ENCODE results near the gene BBS10.
"Not testable (repeated sequence)": the region's sequence is repeated elsewhere in the genome, so short reads cannot be mapped to it uniquely, and the experiment has no call there.

BBS10 gene

GRCh38 chr12:76348079-76348901 lies at the start of gene BBS10:
BBS10 (minus strand) TSS chr12:76348415; CDS start chr12:76348358, 57 bp downstream.
- H3K9me3 ChIP-seq (ENCODE audit: low read length) = no peaks in the 10 kb centered on the region
- H3K27me3 ChIP-seq (ENCODE audit: insufficient read depth, low read length) = no peaks in the 10 kb centered on the region
- H3K36me3 ChIP-seq (ENCODE audit: insufficient read depth, low read length) = no peaks in the 10 kb centered on the region
- H3K4me3 ChIP-seq (ENCODE audit: low read length) = peak within 1 kb of the TSS; percentile 78
- H3K4me1 ChIP-seq (ENCODE audit: insufficient read depth, low read length) = peaks cover 17% of the 10 kb centered on the region
- peak within 1 kb of the TSS; percentile 81 for H2AFZ ChIP-seq (ENCODE audit: low read depth, low read length)

- Histone ChIP-seq H3K4me3 (ENCODE audit: low read length) (no peak overlapping the region), H3K4me1 (ENCODE audit: insufficient read depth, low read length) (no peaks in the 10 kb centered on the region), H3K27me3 (ENCODE audit: insufficient read depth, low read length) (no peaks in the 10 kb centered on the region), H3K9me3 (ENCODE audit: low read length) (no peaks in the 10 kb centered on the region), H2AFZ (ENCODE audit: low read depth, low read length) (no peak overlapping the region), H3K36me3 (ENCODE audit: insufficient read depth, low read length) (peaks cover 36% of the 10 kb centered on the region)
Observed at GRCh38 chr12:76391461-76391860, 43.2 kb upstream of the BBS10 start.

DNA sequence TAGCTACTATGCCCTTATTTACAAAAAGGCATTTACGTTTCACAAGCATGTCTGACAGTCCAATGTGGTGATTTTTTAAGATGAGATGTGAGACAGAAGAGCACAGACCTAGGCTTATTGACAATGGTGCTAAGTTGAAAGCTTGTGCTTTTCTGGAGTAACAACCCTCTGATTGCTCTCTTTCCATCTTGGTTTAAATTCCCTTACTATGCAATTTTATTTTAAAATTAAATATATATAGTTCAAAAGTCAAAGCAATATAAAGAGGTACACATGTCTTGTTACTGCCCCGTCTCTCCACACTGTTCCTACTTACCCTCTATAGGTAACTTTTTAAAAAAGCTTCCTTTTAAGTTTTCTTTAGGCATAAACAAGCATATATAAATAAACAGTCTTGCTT lies 39.4 kb upstream of the BBS10 start:
- Histone ChIP-seq H2AFZ (ENCODE audit: low read depth, low read length) (no peak overlapping the region), H3K9me3 (ENCODE audit: low read length) (no peaks in the 10 kb centered on the region), H3K4me3 (ENCODE audit: low read length) (no peak overlapping the region), H3K27me3 (ENCODE audit: insufficient read depth, low read length) (no peaks in the 10 kb centered on the region), H3K4me1 (ENCODE audit: insufficient read depth, low read length) (no peaks in the 10 kb centered on the region), H3K36me3 (ENCODE audit: insufficient read depth, low read length) (peaks cover 52% of the 10 kb centered on the region)

- Histone ChIP-seq H3K4me1 (ENCODE audit: insufficient read depth, low read length) (no peaks in the 10 kb centered on the region), H3K4me3 (ENCODE audit: low read length) (no peak overlapping the region), H2AFZ (ENCODE audit: low read depth, low read length) (no peak overlapping the region), H3K27me3 (ENCODE audit: insufficient read depth, low read length) (no peaks in the 10 kb centered on the region), H3K36me3 (ENCODE audit: insufficient read depth, low read length) (peaks cover 43% of the 10 kb centered on the region), H3K9me3 (ENCODE audit: low read length) (no peaks in the 10 kb centered on the region)
Observed at GRCh38 chr12:76384560-76384959, 36.3 kb upstream of the BBS10 start.

DNA sequence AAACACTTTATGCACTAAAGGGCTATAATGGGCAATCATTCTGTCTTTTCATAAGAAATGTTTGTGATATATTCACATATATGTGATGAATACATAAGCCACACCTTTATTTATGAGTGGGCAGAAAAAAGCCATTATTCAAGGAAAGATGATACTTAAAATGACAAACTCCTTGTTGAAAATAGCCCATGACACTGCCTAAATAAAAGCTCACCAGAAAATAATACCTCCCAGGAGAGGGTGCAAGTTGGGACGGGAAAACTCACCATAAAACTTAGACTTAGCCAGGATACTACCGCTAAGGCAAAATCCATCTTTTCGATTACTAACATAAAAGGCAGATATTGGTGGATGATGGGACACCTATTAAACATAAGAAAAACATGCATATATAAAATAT lies 35.8 kb upstream of the BBS10 start:
- H3K9me3 ChIP-seq (ENCODE audit: low read length) = no peaks in the 10 kb centered on the region
- H2AFZ ChIP-seq (ENCODE audit: low read depth, low read length) = no peak overlapping the region
- no peaks in the 10 kb centered on the region for H3K4me1 ChIP-seq (ENCODE audit: insufficient read depth, low read length)
- H3K36me3 ChIP-seq (ENCODE audit: insufficient read depth, low read length) = peaks cover 42% of the 10 kb centered on the region
- H3K27me3 ChIP-seq (ENCODE audit: insufficient read depth, low read length) = no peaks in the 10 kb centered on the region
- no peak overlapping the region for H3K4me3 ChIP-seq (ENCODE audit: low read length)

- Histone ChIP-seq H3K4me1 (ENCODE audit: insufficient read depth, low read length) (no peaks in the 10 kb centered on the region), H3K4me3 (ENCODE audit: low read length) (no peak overlapping the region), H3K27me3 (ENCODE audit: insufficient read depth, low read length) (no peaks in the 10 kb centered on the region), H3K36me3 (ENCODE audit: insufficient read depth, low read length) (peaks cover 44% of the 10 kb centered on the region), H2AFZ (ENCODE audit: low read depth, low read length) (no peak overlapping the region), H3K9me3 (ENCODE audit: low read length) (no peaks in the 10 kb centered on the region)
Observed at GRCh38 chr12:76379261-76379660, 31.0 kb upstream of the BBS10 start.

DNA sequence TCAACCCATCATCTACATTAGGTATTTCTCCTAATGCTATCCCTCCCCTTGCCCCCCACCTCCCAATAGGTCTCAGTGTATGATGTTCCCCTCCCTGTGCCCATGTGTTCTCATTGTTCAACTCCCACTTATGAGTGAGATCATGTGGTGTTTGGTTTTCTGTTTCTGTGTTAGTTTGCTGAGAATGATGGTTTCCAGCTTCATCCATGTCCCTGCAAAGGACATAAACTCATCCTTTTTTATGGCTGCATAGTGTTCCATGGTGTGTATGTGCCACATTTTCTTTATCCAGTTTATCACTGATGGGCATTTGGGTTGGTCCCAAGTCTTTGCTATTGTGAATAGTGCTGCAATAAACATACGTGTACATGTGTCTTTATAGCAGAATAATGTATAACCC lies 28.7 kb upstream of the BBS10 start:
- not testable (repeated sequence) for H3K4me1 ChIP-seq (ENCODE audit: insufficient read depth, low read length); H2AFZ ChIP-seq (ENCODE audit: low read depth, low read length); H3K9me3 ChIP-seq (ENCODE audit: low read length); H3K4me3 ChIP-seq (ENCODE audit: low read length); H3K27me3 ChIP-seq (ENCODE audit: insufficient read depth, low read length)
- H3K36me3 ChIP-seq (ENCODE audit: insufficient read depth, low read length) = peaks cover 48% of the 10 kb centered on the region

GRCh38 chr12:76375939-76376338 lies 27.7 kb upstream of the BBS10 start:
- H3K9me3 ChIP-seq (ENCODE audit: low read length) = no peaks in the 10 kb centered on the region
- no peaks in the 10 kb centered on the region for H3K27me3 ChIP-seq (ENCODE audit: insufficient read depth, low read length)
- peaks cover 53% of the 10 kb centered on the region for H3K36me3 ChIP-seq (ENCODE audit: insufficient read depth, low read length)
- H2AFZ ChIP-seq (ENCODE audit: low read depth, low read length) = no peak overlapping the region
- H3K4me3 ChIP-seq (ENCODE audit: low read length) = no peak overlapping the region
- no peaks in the 10 kb centered on the region for H3K4me1 ChIP-seq (ENCODE audit: insufficient read depth, low read length)

GRCh38 chr12:76375470-76375869 lies 27.3 kb upstream of the BBS10 start:
- Histone ChIP-seq H3K9me3 (ENCODE audit: low read length) (no peaks in the 10 kb centered on the region), H3K27me3 (ENCODE audit: insufficient read depth, low read length) (no peaks in the 10 kb centered on the region), H3K4me1 (ENCODE audit: insufficient read depth, low read length) (no peaks in the 10 kb centered on the region), H3K4me3 (ENCODE audit: low read length) (no peak overlapping the region), H3K36me3 (ENCODE audit: insufficient read depth, low read length) (peaks cover 55% of the 10 kb centered on the region), H2AFZ (ENCODE audit: low read depth, low read length) (no peak overlapping the region)

GRCh38 chr12:76374386-76375020 lies 26.3 kb upstream of the BBS10 start:
- H3K36me3 ChIP-seq (ENCODE audit: insufficient read depth, low read length) = peaks cover 61% of the 10 kb centered on the region

DNA sequence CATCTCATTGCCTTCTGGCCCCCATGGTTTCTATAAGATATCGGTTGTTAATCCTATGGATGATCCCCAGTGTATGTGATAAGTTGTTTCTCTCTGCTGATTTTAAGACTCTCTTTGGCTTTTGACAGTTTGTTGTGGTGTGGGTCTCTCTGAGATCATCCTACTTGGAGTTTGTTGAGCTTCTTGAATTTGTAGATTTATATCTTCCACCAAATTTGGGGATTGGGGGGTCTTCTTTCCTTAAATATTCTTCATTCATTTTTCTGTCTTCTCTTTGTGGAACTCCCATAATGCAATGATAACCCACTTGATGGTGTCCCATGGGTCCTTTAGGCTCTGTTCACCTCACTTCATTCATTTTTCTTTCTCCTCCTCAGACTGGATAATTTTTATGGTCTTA lies 20.0 kb upstream of the BBS10 start:
- Histone ChIP-seq H2AFZ (ENCODE audit: low read depth, low read length) (no peak overlapping the region), H3K4me1 (ENCODE audit: insufficient read depth, low read length) (no peaks in the 10 kb centered on the region), H3K9me3 (ENCODE audit: low read length) (peaks cover 7% of the 10 kb centered on the region), H3K4me3 (ENCODE audit: low read length) (no peak overlapping the region), H3K36me3 (ENCODE audit: insufficient read depth, low read length) (peaks cover 72% of the 10 kb centered on the region), H3K27me3 (ENCODE audit: insufficient read depth, low read length) (no peaks in the 10 kb centered on the region)

More at GRCh38 chr12:76374386-76375020, 26.3 kb upstream of the BBS10 start:
- H3K27me3 ChIP-seq (ENCODE audit: insufficient read depth, low read length) = no peaks in the 10 kb centered on the region
- H2AFZ ChIP-seq (ENCODE audit: low read depth, low read length) = no peak overlapping the region
- H3K4me1 ChIP-seq (ENCODE audit: insufficient read depth, low read length) = no peaks in the 10 kb centered on the region
- no peaks in the 10 kb centered on the region for H3K9me3 ChIP-seq (ENCODE audit: low read length)
- H3K4me3 ChIP-seq (ENCODE audit: low read length) = no peak overlapping the region

GRCh38 chr12:76366163-76366562 lies 17.9 kb upstream of the BBS10 start:
- peaks cover 65% of the 10 kb centered on the region for H3K36me3 ChIP-seq (ENCODE audit: insufficient read depth, low read length)
- no peaks in the 10 kb centered on the region for H3K27me3 ChIP-seq (ENCODE audit: insufficient read depth, low read length)
- H3K4me3 ChIP-seq (ENCODE audit: low read length) = no peak overlapping the region
- no peak overlapping the region for H2AFZ ChIP-seq (ENCODE audit: low read depth, low read length)
- H3K4me1 ChIP-seq (ENCODE audit: insufficient read depth, low read length) = no peaks in the 10 kb centered on the region
- peaks cover 7% of the 10 kb centered on the region for H3K9me3 ChIP-seq (ENCODE audit: low read length)

DNA sequence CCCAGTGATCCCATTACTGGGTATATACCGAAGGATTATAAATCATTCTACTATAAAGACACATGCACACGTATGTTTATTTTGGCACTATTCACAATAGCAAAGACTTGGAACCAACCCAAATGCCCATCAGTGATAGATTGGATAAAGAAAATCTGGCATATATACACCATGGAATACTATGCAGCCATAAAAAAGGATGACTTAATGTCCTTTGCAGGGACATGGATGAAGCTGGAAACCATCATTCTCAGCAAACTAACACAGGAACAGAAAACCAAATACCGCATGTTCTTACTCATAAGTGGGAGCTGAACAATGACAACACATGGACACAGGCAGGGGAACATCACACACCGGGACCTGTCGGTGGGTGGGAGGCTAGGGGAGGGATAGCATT lies 15.9 kb upstream of the BBS10 start:
- not testable (repeated sequence) for H3K4me3 ChIP-seq (ENCODE audit: low read length); H2AFZ ChIP-seq (ENCODE audit: low read depth, low read length); H3K9me3 ChIP-seq (ENCODE audit: low read length); H3K4me1 ChIP-seq (ENCODE audit: insufficient read depth, low read length); H3K27me3 ChIP-seq (ENCODE audit: insufficient read depth, low read length)
- H3K36me3 ChIP-seq (ENCODE audit: insufficient read depth, low read length) = peaks cover 54% of the 10 kb centered on the region
